B cell (primary cell): ENCODE results near the gene KRT38.

Experiments
- EZH2 ChIP-seq: IDR thresholded peaks from 2 replicates; pipeline ENCODE4 v1.6.1; 2012; ENCODE audit warnings: borderline replicate concordance, low read depth, mild to moderate bottlenecking, moderate library complexity, low read length; ENCODE audit not compliant: insufficient read depth, poor library complexity, severe bottlenecking
- TF ChIP-seq, protein P1 (sequence below): fragments of 200-600 bp; IDR thresholded peaks from one replicate; pipeline ENCODE4 v1.8.0; 2022; ENCODE audit warnings: antibody characterized with exemption, mild to moderate bottlenecking

DNA sequence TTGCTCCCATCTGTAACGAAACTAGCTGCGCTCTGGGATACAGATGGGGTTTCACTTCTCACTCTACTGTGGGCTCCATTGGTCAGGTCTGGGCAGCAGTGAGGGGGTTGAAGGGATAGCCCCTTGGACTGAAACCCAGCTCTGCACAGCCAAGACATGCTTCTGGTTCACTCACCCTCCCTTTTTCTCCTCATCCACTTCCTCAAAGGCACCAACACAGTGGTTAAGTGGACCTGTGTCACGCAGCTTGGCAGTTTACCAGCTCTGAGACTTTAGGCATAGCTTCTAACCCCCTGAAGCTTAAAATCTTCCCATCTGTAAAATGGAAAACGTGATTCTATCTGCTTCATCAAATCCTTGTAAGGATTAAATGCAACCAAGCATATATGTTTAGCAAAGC, 11.5 kb upstream of the KRT38 start:
- TF ChIP-seq, protein P1, sequence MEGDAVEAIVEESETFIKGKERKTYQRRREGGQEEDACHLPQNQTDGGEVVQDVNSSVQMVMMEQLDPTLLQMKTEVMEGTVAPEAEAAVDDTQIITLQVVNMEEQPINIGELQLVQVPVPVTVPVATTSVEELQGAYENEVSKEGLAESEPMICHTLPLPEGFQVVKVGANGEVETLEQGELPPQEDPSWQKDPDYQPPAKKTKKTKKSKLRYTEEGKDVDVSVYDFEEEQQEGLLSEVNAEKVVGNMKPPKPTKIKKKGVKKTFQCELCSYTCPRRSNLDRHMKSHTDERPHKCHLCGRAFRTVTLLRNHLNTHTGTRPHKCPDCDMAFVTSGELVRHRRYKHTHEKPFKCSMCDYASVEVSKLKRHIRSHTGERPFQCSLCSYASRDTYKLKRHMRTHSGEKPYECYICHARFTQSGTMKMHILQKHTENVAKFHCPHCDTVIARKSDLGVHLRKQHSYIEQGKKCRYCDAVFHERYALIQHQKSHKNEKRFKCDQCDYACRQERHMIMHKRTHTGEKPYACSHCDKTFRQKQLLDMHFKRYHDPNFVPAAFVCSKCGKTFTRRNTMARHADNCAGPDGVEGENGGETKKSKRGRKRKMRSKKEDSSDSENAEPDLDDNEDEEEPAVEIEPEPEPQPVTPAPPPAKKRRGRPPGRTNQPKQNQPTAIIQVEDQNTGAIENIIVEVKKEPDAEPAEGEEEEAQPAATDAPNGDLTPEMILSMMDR, result no peak
- no peak for TF ChIP-seq EZH2
